NCI-H1105 (cell line): Measurements from ENCODE around the gene SVBP.

Experiments
- DNase-seq: peaks from one replicate; lab custom pipeline; 2025; lab: John Stamatoyannopoulos, UW

Gene SVBP

DNA sequence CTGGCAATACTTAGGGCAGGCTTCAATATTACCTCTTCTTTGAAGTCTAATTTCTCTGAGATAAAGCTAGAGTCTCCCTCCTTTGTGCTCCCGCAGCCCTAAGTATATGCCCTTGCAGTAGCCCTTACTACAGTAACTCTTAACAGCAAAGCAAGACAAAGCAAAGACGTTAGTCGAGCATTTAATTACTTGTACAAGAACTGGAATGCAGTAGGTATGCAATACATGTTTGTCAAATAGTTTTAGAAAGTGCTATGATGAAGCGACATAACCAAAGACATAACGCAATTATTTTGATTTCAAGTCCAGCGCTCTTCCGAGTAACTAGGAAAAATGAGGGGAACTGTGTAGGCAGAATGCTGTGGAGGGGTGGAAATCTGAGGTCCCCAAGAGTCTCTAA, 51.9 kb downstream of the SVBP start:
- DNase-seq: no peak

- DNase-seq: no peak
These were observed 54.9 kb downstream of the SVBP start for GRCh38 chr1:42762269-42762668.

- no peak for DNase-seq
These were observed 55.6 kb downstream of the SVBP start for GRCh38 chr1:42761567-42761966.

GRCh38 chr1:42759114-42759513, 58.1 kb downstream of the SVBP start:
- DNase-seq: no peak

- no peak for DNase-seq
These were observed 58.6 kb downstream of the SVBP start for GRCh38 chr1:42758641-42759040.

DNA sequence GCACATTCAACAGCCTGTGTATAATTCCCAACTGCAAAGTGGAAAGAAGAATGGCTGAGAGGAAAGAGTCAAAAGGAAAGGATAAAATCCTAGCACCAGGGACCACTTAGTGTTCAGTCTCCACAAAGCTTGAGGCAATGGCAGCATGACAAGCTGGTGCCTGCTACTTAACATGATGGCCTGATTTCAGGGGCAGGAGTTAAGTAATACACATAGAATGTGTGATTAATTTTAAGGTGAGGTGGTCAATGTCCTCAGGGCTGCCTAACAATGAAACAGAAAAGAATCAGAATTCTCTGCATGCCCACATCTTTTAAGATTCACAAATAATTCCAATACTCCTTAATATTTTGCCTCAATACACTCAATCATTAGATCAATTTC, 59.3 kb downstream of the SVBP start:
- DNase-seq: no peak
